Smooth muscle cell (in vitro differentiated cells): ENCODE results near the gene TEAD1. TPM values are rescaled to one million over a fixed set of nuclear protein-coding genes. Genes with fewer than 3 reads are reported as not detected.

Source experiments
- DNase-seq: peaks from one replicate; lab custom pipeline; 2025; ENCODE audit not compliant: unreplicated experiment; lab: John Stamatoyannopoulos, UW
- H2AFZ ChIP-seq: fragments of 200-600 bp; sonication (generic); 2 replicates; pipeline ENCODE4 v1.6.0; 2016; ENCODE audit warnings: antibody characterized with exemption, low read depth, mild to moderate bottlenecking
- H3F3A ChIP-seq: fragments of 200-600 bp; sonication (generic); 2 replicates; pipeline ENCODE4 v1.6.0; 2017; ENCODE audit warnings: antibody characterized with exemption, low read depth
- H3K27ac ChIP-seq: fragments of 200-600 bp; sonication (generic); 2 replicates; pipeline ENCODE4 v1.5.1; 2016; ENCODE audit warnings: low read depth, mild to moderate bottlenecking
- H3K27me3 ChIP-seq: fragments of 200-600 bp; sonication (generic); 2 replicates; pipeline ENCODE4 v1.6.1; 2016; ENCODE audit warnings: low read depth, mild to moderate bottlenecking
- H3K36me3 ChIP-seq: fragments of 200-600 bp; sonication (generic); 2 replicates; pipeline ENCODE4 v1.5.1; 2016; ENCODE audit warnings: low read depth
- H3K4me1 ChIP-seq: fragments of 200-600 bp; sonication (generic); 2 replicates; pipeline ENCODE4 v1.5.1; 2016; ENCODE audit warnings: low read depth
- H3K4me2 ChIP-seq: fragments of 200-600 bp; sonication (generic); 2 replicates; pipeline ENCODE4 v1.6.0; 2016; ENCODE audit warnings: mild to moderate bottlenecking
- H3K4me3 ChIP-seq: fragments of 200-600 bp; sonication (generic); 2 replicates; pipeline ENCODE4 v1.5.1; 2016; ENCODE audit warnings: mild to moderate bottlenecking
- H3K79me2 ChIP-seq: fragments of 200-600 bp; sonication (generic); 2 replicates; pipeline ENCODE4 v1.6.0; 2016; ENCODE audit warnings: low read depth, mild to moderate bottlenecking
- H3K9ac ChIP-seq: fragments of 200-600 bp; sonication (generic); 2 replicates; pipeline ENCODE4 v1.6.0; 2016; ENCODE audit warnings: low read depth
- H3K9me3 ChIP-seq: fragments of 200-600 bp; sonication (generic); replicated peaks from 2 replicates; pipeline ENCODE4 v1.5.1; 2016; ENCODE audit warnings: low read depth
- H4K20me1 ChIP-seq: fragments of 200-600 bp; sonication (generic); 2 replicates; pipeline ENCODE4 v1.6.0; 2016; ENCODE audit warnings: low read depth
- WGBS: methylation state at CpG from one replicate; pipeline ENCODE4 v1.1.7; 2016; ENCODE audit warnings: low lambda C conversion rate; 5-methylcytosine and 5-hydroxymethylcytosine counted together
- polyA plus RNA-seq: library from polyadenylated mRNA; unstranded; fragments of >200 nt; fragmentation: Nextera tagmentation; extraction: Ambion mirVana; gene quantifications from 2 replicates; pipeline ENCODE4 v1.2.1, GENCODE V29; 2016
- total RNA-seq: library from RNA; depleted of rRNA; stranded (reverse); fragments of >200 nt; gene quantifications from 2 replicates; pipeline ENCODE4 v1.2.3, GENCODE V29; 2014
- TF ChIP-seq, protein P1 (sequence below): fragments of 200-600 bp; sonication (generic); IDR thresholded peaks from 2 replicates; pipeline ENCODE4 v1.5.1; 2017; ENCODE audit warnings: borderline replicate concordance, mild to moderate bottlenecking, antibody characterized with exemption; ENCODE audit not compliant: insufficient read depth, poor library complexity, severe bottlenecking

The TEAD1 gene
- total and polyA plus RNA-seq, 2 experiments from 2014 or later: 63.0 to 181 TPM

DNA sequence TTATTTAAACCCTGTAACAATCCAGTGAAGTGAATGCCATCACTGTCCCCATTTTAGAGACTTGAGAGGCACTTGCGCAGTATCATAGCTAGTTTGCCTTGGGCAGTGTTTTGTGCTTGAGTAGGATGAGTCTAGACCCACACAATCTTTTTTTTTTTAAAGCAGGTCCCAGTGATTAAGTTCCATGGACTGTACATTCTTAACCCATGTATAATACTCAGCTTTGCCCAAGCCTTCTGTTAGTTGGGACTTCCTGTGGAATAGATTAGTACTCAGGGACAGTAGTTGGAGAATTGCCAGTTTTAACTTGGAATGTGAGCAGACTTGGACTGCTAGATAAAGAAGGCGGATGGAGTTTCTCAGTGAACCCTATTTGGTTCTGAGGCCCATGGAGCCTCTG, 226.3 kb downstream of the TEAD1 start:
- WGBS: 22% methylated on average over 2 of the region's 2 CpGs
- H3K9ac ChIP-seq: no peak overlapping the region
- H3K79me2 ChIP-seq: peaks cover 63% of the 10 kb centered on the region
- peaks cover 14% of the 10 kb centered on the region for H4K20me1 ChIP-seq
- H3K27ac ChIP-seq: peak overlapping the region; percentile 88
- DNase-seq: no peak
- H3K4me2 ChIP-seq: peak overlapping the region; percentile 36
- peaks cover 4% of the 10 kb centered on the region for H3K36me3 ChIP-seq
- no peaks in the 10 kb centered on the region for H3K9me3 ChIP-seq
- TF ChIP-seq, protein P1, sequence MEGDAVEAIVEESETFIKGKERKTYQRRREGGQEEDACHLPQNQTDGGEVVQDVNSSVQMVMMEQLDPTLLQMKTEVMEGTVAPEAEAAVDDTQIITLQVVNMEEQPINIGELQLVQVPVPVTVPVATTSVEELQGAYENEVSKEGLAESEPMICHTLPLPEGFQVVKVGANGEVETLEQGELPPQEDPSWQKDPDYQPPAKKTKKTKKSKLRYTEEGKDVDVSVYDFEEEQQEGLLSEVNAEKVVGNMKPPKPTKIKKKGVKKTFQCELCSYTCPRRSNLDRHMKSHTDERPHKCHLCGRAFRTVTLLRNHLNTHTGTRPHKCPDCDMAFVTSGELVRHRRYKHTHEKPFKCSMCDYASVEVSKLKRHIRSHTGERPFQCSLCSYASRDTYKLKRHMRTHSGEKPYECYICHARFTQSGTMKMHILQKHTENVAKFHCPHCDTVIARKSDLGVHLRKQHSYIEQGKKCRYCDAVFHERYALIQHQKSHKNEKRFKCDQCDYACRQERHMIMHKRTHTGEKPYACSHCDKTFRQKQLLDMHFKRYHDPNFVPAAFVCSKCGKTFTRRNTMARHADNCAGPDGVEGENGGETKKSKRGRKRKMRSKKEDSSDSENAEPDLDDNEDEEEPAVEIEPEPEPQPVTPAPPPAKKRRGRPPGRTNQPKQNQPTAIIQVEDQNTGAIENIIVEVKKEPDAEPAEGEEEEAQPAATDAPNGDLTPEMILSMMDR: no peak
- H3F3A ChIP-seq: peaks cover 23% of the 10 kb centered on the region
- H2AFZ ChIP-seq: no peak overlapping the region
- peaks cover 10% of the 10 kb centered on the region for H3K4me1 ChIP-seq
- no peak overlapping the region for H3K4me3 ChIP-seq
- no peaks in the 10 kb centered on the region for H3K27me3 ChIP-seq

- peaks cover 4% of the 10 kb centered on the region for H3K36me3 ChIP-seq
- peaks cover 23% of the 10 kb centered on the region for H3F3A ChIP-seq
- H2AFZ ChIP-seq: no peak overlapping the region
- H3K4me2 ChIP-seq: peak overlapping the region; percentile 36
- TF ChIP-seq, protein P1: no peak
- peaks cover 10% of the 10 kb centered on the region for H3K4me1 ChIP-seq
- peak overlapping the region; percentile 88 for H3K27ac ChIP-seq
- DNase-seq: no peak
- peaks cover 19% of the 10 kb centered on the region for H4K20me1 ChIP-seq
- no peaks in the 10 kb centered on the region for H3K27me3 ChIP-seq
- no peak overlapping the region for H3K4me3 ChIP-seq
- H3K9me3 ChIP-seq: no peaks in the 10 kb centered on the region
- 100% methylated on average over 1 of the region's 1 CpG for WGBS
- H3K9ac ChIP-seq: peak overlapping the region; percentile 44
- H3K79me2 ChIP-seq: peaks cover 61% of the 10 kb centered on the region
Observed at GRCh38 chr11:12901272-12901671, 227.1 kb downstream of the TEAD1 start.

- TF ChIP-seq, protein P1: no peak
- Histone ChIP-seq H3K27ac (peak overlapping the region; percentile 88), H3K79me2 (peaks cover 61% of the 10 kb centered on the region), H4K20me1 (peaks cover 24% of the 10 kb centered on the region), H2AFZ (no peak overlapping the region), H3K36me3 (peaks cover 4% of the 10 kb centered on the region), H3K9me3 (no peaks in the 10 kb centered on the region), H3K9ac (no peak overlapping the region), H3K4me2 (peak overlapping the region; percentile 36), H3K27me3 (no peaks in the 10 kb centered on the region), H3K4me3 (no peak overlapping the region), H3F3A (peaks cover 23% of the 10 kb centered on the region), H3K4me1 (peaks cover 10% of the 10 kb centered on the region)
- 59% methylated on average over 7 of the region's 7 CpGs for WGBS
- no peak for DNase-seq
Observed at GRCh38 chr11:12901874-12902481, 227.8 kb downstream of the TEAD1 start.
